Measurements from ENCODE around the gene MEX3D. TPM values are rescaled to one million over a fixed set of nuclear protein-coding genes. Genes with fewer than 3 reads are reported as not detected.

MEX3D gene
- total RNA-seq, 1 donor from 2014 or later: 96.7 TPM

- no peak overlapping the region for H3K27ac Mint-ChIP-seq (ENCODE audit: unreplicated experiment)
- H3K9me3 Mint-ChIP-seq (ENCODE audit: unreplicated experiment): peaks cover 8% of the 10 kb centered on the region
- H3K36me3 Mint-ChIP-seq (ENCODE audit: unreplicated experiment): no peaks in the 10 kb centered on the region
- H3K27me3 Mint-ChIP-seq (ENCODE audit: unreplicated experiment): peaks cover 10% of the 10 kb centered on the region
- no peak for DNase-seq
- TF ChIP-seq CTCF (IDR thresholded peaks at IDR 0.05; ENCODE audit: partially characterized antibody, unreplicated experiment): no peak
- no peak overlapping the region for H3K4me3 Mint-ChIP-seq (ENCODE audit: unreplicated experiment)
- no peaks in the 10 kb centered on the region for H3K4me1 Mint-ChIP-seq (ENCODE audit: low read depth, unreplicated experiment)
Measured at GRCh38 chr19:1518471-1518870, 49.7 kb downstream of the MEX3D start.

DNA sequence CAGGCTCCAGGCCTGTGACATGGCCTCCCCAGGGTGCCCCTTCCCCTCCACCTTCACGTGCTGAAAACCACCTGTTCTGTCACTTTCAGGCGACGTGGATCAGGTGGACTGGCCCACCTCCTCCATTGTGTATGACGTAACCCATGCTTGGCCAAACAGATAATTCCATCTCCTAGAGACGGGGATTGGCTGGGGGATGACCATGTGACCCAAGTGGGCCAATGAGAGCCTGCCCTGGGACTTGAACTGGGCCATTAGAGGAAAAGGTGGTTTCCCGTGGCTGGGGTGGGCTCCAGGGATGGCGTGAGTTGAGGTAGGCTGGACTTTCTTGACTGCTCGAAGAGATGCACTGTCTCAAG is 51.8 kb downstream of the MEX3D start:
- Mint-ChIP-seq H3K9me3 (ENCODE audit: unreplicated experiment) (peaks cover 8% of the 10 kb centered on the region), H3K4me3 (ENCODE audit: unreplicated experiment) (no peak overlapping the region), H3K4me1 (ENCODE audit: low read depth, unreplicated experiment) (no peaks in the 10 kb centered on the region), H3K27me3 (ENCODE audit: unreplicated experiment) (peaks cover 10% of the 10 kb centered on the region), H3K27ac (ENCODE audit: unreplicated experiment) (no peak overlapping the region), H3K36me3 (ENCODE audit: unreplicated experiment) (no peaks in the 10 kb centered on the region)
- no peak for DNase-seq
- no peak for TF ChIP-seq CTCF (IDR thresholded peaks at IDR 0.05; ENCODE audit: partially characterized antibody, unreplicated experiment)

GRCh38 chr19:1514986-1515721 is 53.0 kb downstream of the MEX3D start:
- Mint-ChIP-seq H3K27me3 (ENCODE audit: unreplicated experiment) (peaks cover 10% of the 10 kb centered on the region), H3K4me1 (ENCODE audit: low read depth, unreplicated experiment) (no peaks in the 10 kb centered on the region), H3K36me3 (ENCODE audit: unreplicated experiment) (no peaks in the 10 kb centered on the region), H3K9me3 (ENCODE audit: unreplicated experiment) (peaks cover 5% of the 10 kb centered on the region), H3K4me3 (ENCODE audit: unreplicated experiment) (no peak overlapping the region), H3K27ac (ENCODE audit: unreplicated experiment) (no peak overlapping the region)
- TF ChIP-seq CTCF (IDR thresholded peaks at IDR 0.05; ENCODE audit: partially characterized antibody, unreplicated experiment): no peak
- DNase-seq: no peak

- Mint-ChIP-seq H3K27me3 (ENCODE audit: unreplicated experiment) (peaks cover 10% of the 10 kb centered on the region), H3K4me3 (ENCODE audit: unreplicated experiment) (no peak overlapping the region), H3K27ac (ENCODE audit: unreplicated experiment) (no peak overlapping the region), H3K4me1 (ENCODE audit: low read depth, unreplicated experiment) (no peaks in the 10 kb centered on the region), H3K9me3 (ENCODE audit: unreplicated experiment) (peaks cover 8% of the 10 kb centered on the region), H3K36me3 (ENCODE audit: unreplicated experiment) (no peaks in the 10 kb centered on the region)
- no peak for TF ChIP-seq CTCF (IDR thresholded peaks at IDR 0.05; ENCODE audit: partially characterized antibody, unreplicated experiment)
- no peak for DNase-seq
Measured at GRCh38 chr19:1514295-1514661, 53.8 kb downstream of the MEX3D start.

GRCh38 chr19:1513499-1514294 is 54.4 kb downstream of the MEX3D start:
- Mint-ChIP-seq H3K27ac (ENCODE audit: unreplicated experiment) (no peak overlapping the region), H3K9me3 (ENCODE audit: unreplicated experiment) (peaks cover 8% of the 10 kb centered on the region), H3K36me3 (ENCODE audit: unreplicated experiment) (no peaks in the 10 kb centered on the region), H3K27me3 (ENCODE audit: unreplicated experiment) (peaks cover 10% of the 10 kb centered on the region), H3K4me1 (ENCODE audit: low read depth, unreplicated experiment) (no peaks in the 10 kb centered on the region), H3K4me3 (ENCODE audit: unreplicated experiment) (no peak overlapping the region)
- TF ChIP-seq CTCF (IDR thresholded peaks at IDR 0.05; ENCODE audit: partially characterized antibody, unreplicated experiment): peak; percentile 69
- no peak for DNase-seq

Data from glutamatergic neuron (in vitro differentiated cells).